ENCODE measurements around the gene ARHGAP44. TPM values are rescaled to one million over a fixed set of nuclear protein-coding genes. Genes with fewer than 3 reads are reported as not detected.
A peak's percentile ranks its signal among the peaks of the same experiment; 100 is the strongest.

ARHGAP44 gene
- total RNA-seq, 6 donors from 2014 or later: 36.3 to 56.4 (median 41.8) TPM

- Histone ChIP-seq H3K4me3 (no peak overlapping the region), H3K36me3 (peaks cover 52 to 100% (median 97%) of the 10 kb centered on the region in 4 donors), H3K4me1 (no peaks in the 10 kb centered on the region), H3K9me3 (no peaks in the 10 kb centered on the region), H3K27me3 (no peaks in the 10 kb centered on the region), H3K27ac (no peak overlapping the region)
- WGBS, 2 donors: 92 to 97% methylated on average over 11 of the region's 11 CpGs
- ATAC-seq (ENCODE audit: low FRiP score in 2 of 2): no peak
- no peak for DNase-seq
- no peak for TF ChIP-seq POLR2A (IDR thresholded peaks at IDR 0.05)
- TF ChIP-seq, protein P1, sequence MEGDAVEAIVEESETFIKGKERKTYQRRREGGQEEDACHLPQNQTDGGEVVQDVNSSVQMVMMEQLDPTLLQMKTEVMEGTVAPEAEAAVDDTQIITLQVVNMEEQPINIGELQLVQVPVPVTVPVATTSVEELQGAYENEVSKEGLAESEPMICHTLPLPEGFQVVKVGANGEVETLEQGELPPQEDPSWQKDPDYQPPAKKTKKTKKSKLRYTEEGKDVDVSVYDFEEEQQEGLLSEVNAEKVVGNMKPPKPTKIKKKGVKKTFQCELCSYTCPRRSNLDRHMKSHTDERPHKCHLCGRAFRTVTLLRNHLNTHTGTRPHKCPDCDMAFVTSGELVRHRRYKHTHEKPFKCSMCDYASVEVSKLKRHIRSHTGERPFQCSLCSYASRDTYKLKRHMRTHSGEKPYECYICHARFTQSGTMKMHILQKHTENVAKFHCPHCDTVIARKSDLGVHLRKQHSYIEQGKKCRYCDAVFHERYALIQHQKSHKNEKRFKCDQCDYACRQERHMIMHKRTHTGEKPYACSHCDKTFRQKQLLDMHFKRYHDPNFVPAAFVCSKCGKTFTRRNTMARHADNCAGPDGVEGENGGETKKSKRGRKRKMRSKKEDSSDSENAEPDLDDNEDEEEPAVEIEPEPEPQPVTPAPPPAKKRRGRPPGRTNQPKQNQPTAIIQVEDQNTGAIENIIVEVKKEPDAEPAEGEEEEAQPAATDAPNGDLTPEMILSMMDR (IDR thresholded peaks at IDR 0.05): no peak
Measured at GRCh38 chr17:12995106-12995895, 206.0 kb downstream of the ARHGAP44 start.

DNA sequence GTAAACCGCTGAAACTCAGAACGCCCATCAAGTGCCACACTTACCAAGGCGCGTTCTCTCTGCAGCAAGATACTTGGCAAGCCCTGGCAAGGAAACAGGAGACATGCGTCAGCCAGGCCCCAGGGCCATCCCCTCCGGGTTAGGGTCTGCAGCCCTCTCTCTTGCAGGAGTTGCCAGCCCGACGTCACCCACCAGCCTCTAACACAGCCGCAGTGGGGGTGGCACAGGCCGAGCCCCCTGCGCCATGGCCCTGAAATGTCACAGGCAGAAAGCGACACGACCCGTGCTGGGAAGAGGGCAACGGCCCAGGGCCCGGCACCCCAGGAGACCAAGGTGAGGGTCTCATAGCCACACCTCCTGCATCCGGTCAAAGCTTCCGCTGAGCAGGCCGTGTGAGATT lies 206.6 kb downstream of the ARHGAP44 start:
- H3K9me3 ChIP-seq: no peaks in the 10 kb centered on the region
- H3K36me3 ChIP-seq: peaks cover 52 to 100% (median 99%) of the 10 kb centered on the region in 4 donors
- ATAC-seq (ENCODE audit: low FRiP score in 2 of 2): no peak
- no peak overlapping the region for H3K4me3 ChIP-seq
- H3K27ac ChIP-seq: no peak overlapping the region
- H3K4me1 ChIP-seq: no peaks in the 10 kb centered on the region
- no peaks in the 10 kb centered on the region for H3K27me3 ChIP-seq
- WGBS, 2 donors: 95 to 100% methylated on average over 8 to 19 of the region's 19 CpGs
- TF ChIP-seq POLR2AphosphoS5 (IDR thresholded peaks at IDR 0.05) (no peak), POLR2A (IDR thresholded peaks at IDR 0.05) (no peak), EP300 (IDR thresholded peaks at IDR 0.05) (no peak)
- DNase-seq: peak in 1 of 2 donors; percentile 74

GRCh38 chr17:12996357-12996756 lies 207.1 kb downstream of the ARHGAP44 start:
- WGBS, 2 donors: 95 to 96% methylated on average over 10 of the region's 10 CpGs
- no peak for DNase-seq
- Histone ChIP-seq H3K27me3 (no peaks in the 10 kb centered on the region), H3K27ac (no peak overlapping the region), H3K9me3 (no peaks in the 10 kb centered on the region), H3K4me3 (no peak overlapping the region), H3K4me1 (no peaks in the 10 kb centered on the region), H3K36me3 (peaks cover 52 to 100% (median 100%) of the 10 kb centered on the region in 4 donors)
- no peak for ATAC-seq (ENCODE audit: low FRiP score in 2 of 2)
- TF ChIP-seq, protein P1 (IDR thresholded peaks at IDR 0.05): no peak
- no peak for TF ChIP-seq POLR2AphosphoS5 (IDR thresholded peaks at IDR 0.05)
- TF ChIP-seq EP300 (IDR thresholded peaks at IDR 0.05): no peak
- TF ChIP-seq POLR2A (IDR thresholded peaks at IDR 0.05): no peak

- Histone ChIP-seq H3K27ac (no peak overlapping the region), H3K4me1 (peaks cover 0 to 3% (median under 1%) of the 10 kb centered on the region in 4 donors), H3K4me3 (no peak overlapping the region), H3K36me3 (peaks cover 52 to 100% (median 97%) of the 10 kb centered on the region in 4 donors), H3K9me3 (no peaks in the 10 kb centered on the region), H3K27me3 (no peaks in the 10 kb centered on the region)
- no peak for TF ChIP-seq EP300 (IDR thresholded peaks at IDR 0.05)
- TF ChIP-seq, protein P1 (IDR thresholded peaks at IDR 0.05): no peak
- no peak for TF ChIP-seq POLR2A (IDR thresholded peaks at IDR 0.05)
- TF ChIP-seq POLR2AphosphoS5 (IDR thresholded peaks at IDR 0.05): no peak
- ATAC-seq (ENCODE audit: low FRiP score in 2 of 2) (no peak), DNase-seq (no peak)
- WGBS, 2 donors: 93 to 95% methylated on average over 5 of the region's 5 CpGs
Measured at GRCh38 chr17:12996941-12997340, 207.6 kb downstream of the ARHGAP44 start.

DNA sequence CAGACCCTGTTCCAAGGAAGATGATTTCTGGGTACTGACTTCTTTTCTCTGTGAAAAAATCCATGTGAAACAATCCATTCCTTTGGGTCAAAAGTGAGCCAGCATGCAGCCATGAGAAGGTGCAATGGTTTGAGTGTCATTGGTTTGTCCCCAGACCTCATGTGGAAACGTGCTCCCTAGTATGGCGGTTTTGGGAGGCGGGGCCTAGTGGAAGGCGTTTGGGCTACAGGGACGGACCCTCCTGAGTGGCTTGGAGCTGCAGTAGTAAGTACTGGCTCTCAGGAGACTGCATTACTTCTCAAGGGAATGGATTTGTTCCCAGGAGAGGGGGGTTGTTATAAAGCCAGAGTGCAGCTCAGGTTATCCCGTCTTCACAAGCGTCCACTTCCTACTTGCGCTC lies 209.2 kb downstream of the ARHGAP44 start:
- Histone ChIP-seq H3K27me3 (no peaks in the 10 kb centered on the region), H3K9me3 (no peaks in the 10 kb centered on the region), H3K36me3 (peaks cover 45 to 98% (median 96%) of the 10 kb centered on the region in 4 donors), H3K4me1 (peaks cover 0 to 15% (median 2%) of the 10 kb centered on the region in 4 donors), H3K27ac (no peak overlapping the region), H3K4me3 (no peak overlapping the region)
- TF ChIP-seq POLR2A (IDR thresholded peaks at IDR 0.05) (no peak), POLR2AphosphoS5 (IDR thresholded peaks at IDR 0.05) (no peak), EP300 (IDR thresholded peaks at IDR 0.05) (no peak)
- TF ChIP-seq, protein P1 (IDR thresholded peaks at IDR 0.05): no peak
- 87 to 91% methylated on average over 8 of the region's 8 CpGs for WGBS, 2 donors
- DNase-seq: no peak
- ATAC-seq (ENCODE audit: low FRiP score in 2 of 2): no peak
